B cell (primary cell): Measurements from ENCODE around the gene ROBO2.

Experiments used
- CTCF ChIP-seq: fragments of 200-600 bp; IDR thresholded peaks from one replicate; pipeline ENCODE4 v1.8.0; 2022; ENCODE audit warnings: antibody characterized with exemption, mild to moderate bottlenecking
- EZH2 ChIP-seq: IDR thresholded peaks from 2 replicates; pipeline ENCODE4 v1.6.1; 2012; ENCODE audit warnings: borderline replicate concordance, low read depth, mild to moderate bottlenecking, moderate library complexity, low read length; ENCODE audit not compliant: insufficient read depth, poor library complexity, severe bottlenecking

- TF ChIP-seq CTCF: no peak
- TF ChIP-seq EZH2: no peak
These were observed 495.2 kb downstream of the ROBO2 start for GRCh38 chr3:77535116-77535515.
